H4 (cell line): ENCODE data around the gene METTL26. TPM values are rescaled to one million over a fixed set of nuclear protein-coding genes. Genes with fewer than 3 reads are reported as not detected.
"Not testable (repeated sequence)": the region's sequence is repeated elsewhere in the genome, so short reads cannot be mapped to it uniquely, and the experiment has no call there.

Experiments used
- DNase-seq: peaks from one replicate; pipeline ENCODE4 v3.0.0-alpha.2; 2015; ENCODE audit warnings: low spot score
- total RNA-seq: library from RNA; depleted of rRNA; stranded (reverse); fragments of >200 nt; shearing (Covaris generic); gene quantifications from 2 replicates; pipeline ENCODE4 v1.2.3, GENCODE V29; 2014

The METTL26 gene
- total RNA-seq, 1 experiment from 2014 or later, result 85.7 TPM

DNA sequence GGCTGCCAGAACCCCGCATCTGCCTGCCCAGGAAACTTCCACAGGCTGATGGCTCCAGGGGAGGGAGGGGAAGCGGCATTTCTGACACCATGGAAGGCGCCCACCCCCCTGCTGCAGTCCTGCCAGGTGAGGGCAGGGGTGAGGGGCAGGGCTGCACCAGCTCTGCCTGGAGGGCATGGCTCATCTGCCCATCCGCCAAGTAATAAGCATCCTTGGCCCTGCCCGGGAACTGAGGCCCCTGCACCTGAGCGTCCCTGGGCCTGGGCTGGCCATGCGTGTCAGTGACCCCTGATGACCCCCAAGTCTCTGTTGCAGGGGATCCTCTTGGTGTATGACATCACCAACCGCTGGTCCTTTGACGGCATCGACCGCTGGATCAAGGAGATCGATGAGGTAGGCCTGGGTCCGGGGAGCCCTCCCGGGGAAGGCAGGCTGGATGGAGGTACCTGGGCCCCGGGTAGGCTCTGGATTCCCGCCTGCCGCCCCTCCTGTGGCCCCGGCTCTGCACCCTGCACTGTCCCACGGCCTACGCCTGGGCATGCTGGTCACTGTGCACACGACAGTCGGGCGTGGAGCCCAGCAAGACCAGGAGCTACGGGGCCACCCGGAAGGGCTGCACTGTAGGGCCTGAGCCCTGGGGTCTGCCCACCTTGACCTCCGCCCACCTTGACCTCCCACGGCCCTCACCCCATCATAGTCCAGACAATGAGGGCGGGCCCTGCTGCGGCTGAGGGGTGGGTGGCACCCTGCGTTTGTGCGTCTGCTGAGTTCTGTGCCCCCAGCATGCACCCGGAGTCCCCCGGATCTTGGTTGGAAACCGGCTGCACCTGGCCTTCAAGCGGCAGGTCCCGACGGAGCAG lies 10.8 kb downstream of the METTL26 start:
- DNase-seq, result no peak

GRCh38 chr16:624526-625070 lies 11.5 kb downstream of the METTL26 start:
- DNase-seq, result no peak

DNA sequence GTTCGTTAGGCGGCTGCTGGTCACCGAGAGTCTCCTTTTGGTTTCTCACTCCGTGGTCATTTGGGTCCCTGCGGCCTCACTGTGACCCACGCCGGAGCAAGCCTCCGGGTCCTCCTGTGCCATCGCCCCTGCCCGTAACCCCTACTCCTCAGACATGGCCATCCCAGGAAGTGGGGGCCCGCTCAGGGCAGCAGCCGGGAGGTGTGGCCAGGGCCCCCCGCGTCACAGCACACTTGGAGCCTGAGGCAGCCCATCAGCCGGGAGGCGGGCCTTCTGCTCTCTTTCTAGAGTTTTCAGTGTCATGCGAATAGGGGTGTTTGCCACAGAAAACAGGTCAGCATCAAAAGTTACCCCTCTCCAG lies 13.2 kb downstream of the METTL26 start:
- no peak for DNase-seq

DNA sequence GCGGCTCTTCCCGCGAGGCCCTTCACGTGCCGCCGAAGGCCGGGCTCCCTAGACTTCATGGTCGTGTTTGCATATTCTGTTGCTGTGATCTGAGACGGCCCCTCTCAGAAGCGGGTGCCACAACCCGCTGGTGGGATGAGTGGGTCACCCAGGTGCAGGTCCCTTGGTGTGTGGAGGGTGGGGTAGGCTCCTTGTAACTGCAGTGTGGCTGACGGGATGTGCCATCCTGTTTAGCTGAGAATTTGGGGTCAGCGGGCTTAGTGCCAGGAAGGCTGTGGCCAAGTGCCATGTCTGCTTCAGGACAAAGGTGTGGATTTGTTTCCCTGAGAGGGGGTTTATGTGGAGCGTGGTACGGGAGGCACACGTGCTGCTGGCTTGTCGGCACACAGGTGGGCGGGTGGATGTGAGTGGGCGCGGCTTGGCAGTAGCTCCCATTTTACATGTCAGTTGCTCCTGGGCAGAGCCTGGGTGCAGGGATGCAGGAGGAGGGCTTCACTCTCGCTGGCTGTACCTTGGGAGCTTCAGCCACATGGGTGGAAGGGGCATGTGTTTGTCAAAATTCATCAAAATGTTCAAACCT lies 14.5 kb downstream of the METTL26 start:
- DNase-seq, result no peak

DNA sequence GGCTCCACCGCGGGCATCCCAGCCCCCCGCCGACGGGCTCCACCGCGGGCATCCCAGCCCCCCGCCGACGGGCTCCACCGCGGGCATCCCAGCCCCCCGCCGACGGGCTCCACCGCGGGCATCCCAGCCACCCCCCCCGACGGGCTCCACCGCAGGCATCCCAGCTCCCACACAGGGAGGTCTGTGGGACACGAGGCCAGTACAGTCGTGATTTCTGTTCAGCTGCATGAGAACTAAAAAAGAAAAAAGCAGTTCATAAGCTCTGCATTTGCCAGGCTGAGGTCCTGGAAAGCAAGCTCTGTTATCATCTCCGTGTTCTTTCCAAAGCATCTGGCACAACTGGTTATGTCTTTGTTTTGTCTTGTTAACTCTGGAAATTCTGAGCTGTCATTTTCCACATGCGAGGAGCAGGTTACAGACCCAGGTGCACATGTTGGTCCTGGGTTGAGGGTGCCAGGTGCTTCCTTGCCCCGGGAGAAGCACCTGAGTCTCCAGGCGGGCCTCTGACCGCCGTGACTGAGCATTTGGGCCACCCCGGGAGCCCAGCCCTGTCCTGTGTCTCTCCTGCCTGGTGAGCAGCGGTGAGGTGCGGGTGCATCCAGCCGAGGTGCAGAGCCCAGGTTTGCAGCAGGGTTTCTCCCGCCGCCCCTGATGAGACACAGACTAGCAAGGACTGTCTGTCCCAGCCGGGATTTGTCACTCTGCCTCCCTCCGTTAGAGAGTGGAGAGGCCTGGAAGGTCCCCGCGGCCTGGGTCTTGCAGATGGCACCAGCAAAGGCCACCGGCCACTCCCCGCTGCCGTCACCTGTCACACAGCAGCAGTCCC lies 15.2 kb downstream of the METTL26 start:
- no peak for DNase-seq

GRCh38 chr16:619476-620100 lies 16.5 kb downstream of the METTL26 start:
- no peak for DNase-seq

GRCh38 chr16:617855-618254 lies 18.2 kb downstream of the METTL26 start:
- no peak for DNase-seq

- DNase-seq, result no peak
Measured at GRCh38 chr16:616733-617586, 19.1 kb downstream of the METTL26 start.

GRCh38 chr16:615122-615521 lies 21.0 kb downstream of the METTL26 start:
- no peak for DNase-seq

DNA sequence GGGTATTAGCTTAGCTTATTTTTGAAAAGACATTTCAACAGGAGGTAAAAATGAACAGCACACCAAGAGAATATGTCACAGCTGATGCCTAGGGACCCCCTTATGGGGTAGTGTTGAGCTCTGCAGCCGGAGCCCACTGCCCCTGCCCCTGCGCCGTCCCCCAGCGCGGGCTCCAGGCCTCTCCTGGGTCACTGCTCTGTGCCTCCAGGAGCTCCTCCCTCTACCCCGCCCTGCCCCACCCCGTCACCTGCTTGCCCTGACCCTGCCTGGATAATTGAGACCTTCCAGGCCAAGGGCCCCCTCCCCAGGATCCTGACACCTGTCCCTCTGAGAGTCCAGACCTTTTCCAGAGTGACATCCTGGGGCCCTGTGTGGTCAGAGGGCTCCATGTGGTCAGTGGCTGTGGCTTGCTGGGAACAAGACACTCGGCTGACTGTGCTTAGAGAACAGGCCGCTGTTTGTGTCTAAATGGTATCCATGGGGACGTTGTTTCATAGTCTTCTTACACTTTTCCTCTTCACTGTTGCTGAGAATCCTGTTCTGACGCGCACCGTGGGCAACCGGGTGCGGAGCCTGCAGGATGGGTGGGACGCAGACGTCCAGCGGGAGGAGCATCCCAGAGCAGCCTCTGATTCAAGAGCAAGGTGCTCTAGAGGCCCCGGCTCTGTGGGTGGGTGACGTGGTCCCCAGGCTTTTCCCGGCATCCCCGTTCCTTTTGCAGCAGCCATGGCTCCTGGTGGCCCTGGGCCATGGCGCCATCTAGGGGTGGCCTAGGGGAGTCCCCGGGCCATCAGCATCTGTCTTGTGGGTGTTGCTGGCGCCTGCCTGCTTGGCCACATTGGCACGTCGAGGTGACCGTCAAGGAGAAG lies 25.4 kb downstream of the METTL26 start:
- DNase-seq, result no peak

GRCh38 chr16:609984-610383 lies 26.1 kb downstream of the METTL26 start:
- no peak for DNase-seq

- DNase-seq, result no peak
Measured at GRCh38 chr16:609316-609715, 26.8 kb downstream of the METTL26 start.

- no peak for DNase-seq
Measured at GRCh38 chr16:608019-608418, 28.1 kb downstream of the METTL26 start.

DNA sequence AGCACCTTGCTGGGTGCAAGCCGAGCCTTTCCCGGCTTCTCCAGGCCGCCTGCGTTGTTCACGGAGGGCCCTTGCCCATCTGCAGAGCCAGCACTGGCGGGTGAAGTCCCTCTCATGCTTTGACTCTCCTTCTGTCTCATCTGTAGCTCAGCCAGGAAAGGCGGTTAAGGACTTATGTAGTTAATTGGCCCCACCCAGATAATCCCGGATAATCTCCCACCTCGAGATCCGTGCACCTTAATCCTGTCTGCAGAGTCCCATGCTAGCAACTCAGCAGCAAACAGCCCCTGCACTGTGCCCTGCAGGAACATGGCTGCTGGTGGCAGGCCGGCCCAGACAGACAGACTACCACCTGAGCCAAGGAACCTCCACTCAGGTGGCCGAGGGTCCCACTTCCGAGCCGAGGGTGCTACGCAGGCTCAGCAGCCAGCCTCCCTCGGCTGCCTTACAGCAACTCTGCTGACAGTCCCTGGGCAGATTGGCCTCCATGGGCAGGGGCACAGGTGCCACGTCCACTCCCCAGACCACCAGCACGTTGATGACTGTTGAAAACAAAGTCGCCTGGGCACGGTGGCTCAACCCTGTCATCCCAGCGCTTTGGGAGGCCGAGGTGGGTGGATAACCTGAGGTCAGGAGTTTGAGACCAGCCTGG lies 29.3 kb downstream of the METTL26 start:
- DNase-seq, result no peak

- DNase-seq, result no peak
Measured at GRCh38 chr16:603933-604332, 32.2 kb downstream of the METTL26 start.

DNA sequence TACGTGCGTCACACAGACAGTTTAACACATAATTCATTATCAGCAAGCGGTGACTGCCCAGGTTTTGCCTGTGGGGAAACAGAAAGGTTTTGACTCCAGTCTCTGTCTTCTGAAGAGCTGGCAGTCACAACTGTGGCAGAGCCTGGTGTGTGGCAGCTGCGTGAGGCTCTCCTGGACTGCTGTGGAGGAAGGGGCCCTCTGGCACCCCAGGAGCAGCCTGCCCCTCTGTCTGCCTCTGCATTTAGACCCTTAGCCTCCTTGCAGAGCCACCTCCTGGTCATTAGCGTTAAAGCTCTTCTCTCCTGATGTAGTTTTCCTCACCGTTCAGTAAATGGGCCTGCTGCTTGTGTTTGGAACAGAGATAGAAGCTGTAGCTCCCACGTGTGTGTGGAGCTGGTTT lies 35.3 kb downstream of the METTL26 start:
- DNase-seq, result no peak

- DNase-seq, result no peak
Measured at GRCh38 chr16:598823-599739, 37.0 kb downstream of the METTL26 start.

DNA sequence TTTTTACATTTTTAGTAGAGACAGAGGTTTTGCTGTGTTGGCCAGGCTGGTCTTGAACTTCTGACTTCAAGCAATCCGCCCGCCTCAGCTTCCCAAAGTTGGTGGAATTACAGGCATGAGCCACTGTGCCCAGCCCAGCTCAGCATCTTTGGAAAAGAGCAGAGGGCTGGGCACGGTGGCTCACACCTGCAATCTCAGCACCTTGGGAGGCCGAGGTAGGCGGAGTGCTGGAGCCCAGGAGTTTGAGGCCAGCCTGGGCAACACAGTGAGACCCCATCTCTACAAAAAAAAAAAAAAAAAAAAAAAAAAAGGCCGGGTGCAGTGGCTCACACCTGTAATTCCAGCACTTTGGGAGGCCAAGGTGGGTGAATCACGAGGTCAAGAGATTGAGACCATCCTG lies 38.5 kb downstream of the METTL26 start:
- DNase-seq, result not testable (repeated sequence)
